Anterior cingulate cortex (tissue), 58 donors: Measurements from ENCODE around the gene MAP4K4.
"Not testable (repeated sequence)": the region's sequence is repeated elsewhere in the genome, so short reads cannot be mapped to it uniquely, and the experiment has no call there.

ENCODE experiments used
- DNase-seq, 58 donors: peaks; one replicate each; lab custom pipeline; 2025; lab: John Stamatoyannopoulos, UW

MAP4K4 gene

GRCh38 chr2:101887328-101887727 is 189.8 kb downstream of the MAP4K4 start:
- DNase-seq = no peak

- no peak for DNase-seq
Measured at GRCh38 chr2:101889460-101890098, 192.1 kb downstream of the MAP4K4 start.

- no peak for DNase-seq
Measured at GRCh38 chr2:101892377-101892776, 194.9 kb downstream of the MAP4K4 start.

GRCh38 chr2:101893681-101894381 is 196.3 kb downstream of the MAP4K4 start:
- peak in 5 of 58 donors; percentile 7 to 43 (median 19) for DNase-seq

GRCh38 chr2:101895039-101895438 is 197.5 kb downstream of the MAP4K4 start:
- DNase-seq = no peak

- DNase-seq = no peak
Measured at GRCh38 chr2:101895819-101896322, 198.4 kb downstream of the MAP4K4 start.

GRCh38 chr2:101897301-101897700 is 199.8 kb downstream of the MAP4K4 start:
- DNase-seq = no peak

GRCh38 chr2:101899265-101899664 is 201.8 kb downstream of the MAP4K4 start:
- DNase-seq = no peak

- DNase-seq = no peak
Measured at GRCh38 chr2:101899871-101900270, 202.4 kb downstream of the MAP4K4 start.

- DNase-seq = no peak
Measured at GRCh38 chr2:101900375-101900774, 202.9 kb downstream of the MAP4K4 start.

GRCh38 chr2:101901241-101901640 is 203.7 kb downstream of the MAP4K4 start:
- no peak for DNase-seq

- no peak for DNase-seq
Measured at GRCh38 chr2:101902169-101902568, 204.7 kb downstream of the MAP4K4 start.

- no peak for DNase-seq
Measured at GRCh38 chr2:101904916-101905315, 207.4 kb downstream of the MAP4K4 start.

- no peak for DNase-seq
Measured at GRCh38 chr2:101905746-101906336, 208.3 kb downstream of the MAP4K4 start.

GRCh38 chr2:101909760-101910159 is 212.3 kb downstream of the MAP4K4 start:
- no peak for DNase-seq

GRCh38 chr2:101912545-101912944 is 215.0 kb downstream of the MAP4K4 start:
- no peak for DNase-seq

GRCh38 chr2:101921319-101921952 is 223.9 kb downstream of the MAP4K4 start:
- DNase-seq = peak in 1 of 58 donors; percentile 17

- DNase-seq = no peak
Measured at GRCh38 chr2:101921953-101922325, 224.4 kb downstream of the MAP4K4 start.

- DNase-seq = not testable (repeated sequence)
Measured at GRCh38 chr2:101924311-101924710, 226.8 kb downstream of the MAP4K4 start.

- DNase-seq = no peak
Measured at GRCh38 chr2:101930019-101930418, 232.5 kb downstream of the MAP4K4 start.

- no peak for DNase-seq
Measured at GRCh38 chr2:101930847-101931246, 233.3 kb downstream of the MAP4K4 start.
